ENCODE results near the gene C2CD4A. TPM values are rescaled to one million over a fixed set of nuclear protein-coding genes. Genes with fewer than 3 reads are reported as not detected.
A peak's percentile ranks its signal among the peaks of the same experiment; 100 is the strongest.

Gene C2CD4A
- total and polyA plus RNA-seq, 9 of the 15 experiments (the other 6 are each of a cell fraction or from before 2014, with no cell fraction given), result not detected

- TF ChIP-seq KLF10 (CRISPR knock-in tag; IDR thresholded peaks at IDR 0.05) (no peak), IRF9 (tag; IDR thresholded peaks at IDR 0.05) (no peak), FOXJ3 (CRISPR knock-in tag; IDR thresholded peaks at IDR 0.05) (no peak), GABPA (tag; conservative IDR thresholded peaks at IDR 0.05; ENCODE audit: low read depth) (no peak; the same call in 1 of the 2 replicates), MEIS2 (IDR thresholded peaks at IDR 0.05; ENCODE audit: partially characterized antibody) (peak; percentile 93), PHF8 (IDR thresholded peaks at IDR 0.05; ENCODE audit: borderline replicate concordance, low read length) (peak; percentile 89; the same call in 1 of the 2 replicates), ZBTB33 (CRISPR knock-in tag; IDR thresholded peaks at IDR 0.05) (no peak), NEUROD1 (IDR thresholded peaks at IDR 0.05; ENCODE audit: borderline replicate concordance, low read depth, low read length, partially characterized antibody) (no peak), EHMT2 (IDR thresholded peaks at IDR 0.05) (no peak), HDAC1 (IDR thresholded peaks at IDR 0.05) (peak in 1 of 2 experiments; percentile 60; a peak in 2 of 4 replicates), HMG20A (CRISPR knock-in tag; conservative IDR thresholded peaks at IDR 0.05) (no peak), CBFA2T2 (conservative IDR thresholded peaks at IDR 0.05) (no peak), ZFP91 (CRISPR knock-in tag; IDR thresholded peaks at IDR 0.05) (no peak), MTA1 (IDR thresholded peaks at IDR 0.05; ENCODE audit: borderline replicate concordance) (no peak), CREM (IDR thresholded peaks at IDR 0.05; ENCODE audit: low read depth) (peak; percentile 69), ZNF347 (CRISPR knock-in tag; IDR thresholded peaks at IDR 0.05; ENCODE audit: low read depth) (no peak), ZFP36 (IDR thresholded peaks at IDR 0.05; ENCODE audit: low read depth, low read length, partially characterized antibody) (peak; percentile 42), KAT8 (IDR thresholded peaks at IDR 0.05; ENCODE audit: low read depth) (no peak), EZH2 (IDR thresholded peaks at IDR 0.05; ENCODE audit: borderline replicate concordance, low read depth, low read length) (no peak), DDX20 (tag; IDR thresholded peaks at IDR 0.05; ENCODE audit: low read depth) (no peak), TEAD2 (tag; IDR thresholded peaks at IDR 0.05) (no peak), ZKSCAN1 (IDR thresholded peaks at IDR 0.05; ENCODE audit: low read depth, low read length) (no peak), ZNF311 (CRISPR knock-in tag; IDR thresholded peaks at IDR 0.05) (no peak), SP2 (IDR thresholded peaks at IDR 0.05; ENCODE audit: extremely low read depth, low read depth, low read length, poor library complexity, severe bottlenecking) (no peak)
Measured at GRCh38 chr15:62060113-62060895, 6.5 kb upstream of the C2CD4A start, which contains the start of gene VPS13C (continued).

Measured in K562 (cell line).